Endothelial cell (in vitro differentiated cells): ENCODE results near the gene SNUPN. TPM values are rescaled to one million over a fixed set of nuclear protein-coding genes. Genes with fewer than 3 reads are reported as not detected.

Source experiments
- DNase-seq: peaks from one replicate; pipeline ENCODE4 v3.0.0; 2021; ENCODE audit warnings: low spot score
- H3K27ac Mint-ChIP-seq: one replicate; pipeline ENCODE4 v1.8.0; 2021; ENCODE audit warnings: mixed read lengths, inconsistent platforms; ENCODE audit not compliant: unreplicated experiment
- H3K27me3 Mint-ChIP-seq: one replicate; pipeline ENCODE4 v1.8.0; 2021; ENCODE audit warnings: mild to moderate bottlenecking, moderate library complexity, mixed read lengths, inconsistent platforms; ENCODE audit not compliant: unreplicated experiment
- H3K36me3 Mint-ChIP-seq: one replicate; pipeline ENCODE4 v1.8.0; 2021; ENCODE audit warnings: mild to moderate bottlenecking, low read depth, mixed read lengths, inconsistent platforms; ENCODE audit not compliant: unreplicated experiment
- H3K4me1 Mint-ChIP-seq: one replicate; pipeline ENCODE4 v1.8.0; 2021; ENCODE audit warnings: mild to moderate bottlenecking, mixed read lengths, inconsistent platforms; ENCODE audit not compliant: unreplicated experiment
- H3K4me3 Mint-ChIP-seq: one replicate; pipeline ENCODE4 v1.8.0; 2021; ENCODE audit warnings: mild to moderate bottlenecking, mixed read lengths, inconsistent platforms; ENCODE audit not compliant: unreplicated experiment
- H3K9me3 Mint-ChIP-seq: one replicate; pipeline ENCODE4 v1.8.0; 2021; ENCODE audit warnings: mixed read lengths, inconsistent platforms; ENCODE audit not compliant: unreplicated experiment
- total RNA-seq: library from RNA; stranded (reverse); fragmentation: NEBNext Ultra II Directional; extraction: Animal tissue kit (Norgen Biotek cat#: 25700); gene quantifications from one replicate; pipeline ENCODE4 v1.2.1, GENCODE V29; 2021; ENCODE audit not compliant: unreplicated experiment
- TF ChIP-seq, protein P1 (sequence below): fragments of 200-600 bp; sonication (generic); IDR thresholded peaks from one replicate; pipeline ENCODE4 v1.5.0; 2021; ENCODE audit warnings: antibody characterized with exemption; ENCODE audit not compliant: unreplicated experiment

The SNUPN gene
- total RNA-seq, 1 donor from 2014 or later = 16.5 TPM

DNA sequence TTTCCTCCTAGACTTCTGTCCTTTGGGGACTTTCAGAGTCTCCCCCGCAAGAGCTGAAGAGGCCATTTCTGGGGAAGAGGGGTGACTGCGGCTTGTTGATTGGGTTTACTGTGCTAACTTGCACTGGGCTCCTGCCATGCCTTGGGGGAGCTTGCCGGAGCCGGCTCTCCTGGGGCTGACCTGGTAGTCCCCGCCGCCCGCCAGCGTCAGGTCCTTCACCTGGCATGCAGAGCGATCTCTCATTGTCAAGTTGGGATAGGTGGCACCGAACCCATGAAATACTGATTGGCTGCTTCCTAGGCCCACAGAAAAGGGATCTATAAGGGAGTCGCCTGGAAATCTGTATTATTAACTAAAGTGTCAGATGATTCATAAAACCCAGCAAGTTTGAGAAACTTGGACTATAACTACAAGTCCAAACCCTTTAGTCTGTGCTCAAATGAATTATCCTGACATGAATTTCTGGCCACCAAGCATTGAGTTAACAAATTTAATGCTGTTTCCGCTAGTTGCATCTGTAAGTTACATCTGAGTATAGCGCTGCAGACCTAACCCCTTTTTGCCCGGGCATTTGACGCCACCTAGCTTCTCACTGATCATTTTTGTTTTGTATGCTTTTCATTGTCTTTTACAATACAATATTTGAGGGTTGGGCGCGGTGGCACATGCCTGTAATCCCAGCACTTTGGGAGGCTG lies 15.1 kb upstream of the SNUPN start:
- peaks cover 37% of the 10 kb centered on the region for H3K4me1 Mint-ChIP-seq
- DNase-seq = no peak
- peak overlapping the region; percentile 24 for H3K27ac Mint-ChIP-seq

DNA sequence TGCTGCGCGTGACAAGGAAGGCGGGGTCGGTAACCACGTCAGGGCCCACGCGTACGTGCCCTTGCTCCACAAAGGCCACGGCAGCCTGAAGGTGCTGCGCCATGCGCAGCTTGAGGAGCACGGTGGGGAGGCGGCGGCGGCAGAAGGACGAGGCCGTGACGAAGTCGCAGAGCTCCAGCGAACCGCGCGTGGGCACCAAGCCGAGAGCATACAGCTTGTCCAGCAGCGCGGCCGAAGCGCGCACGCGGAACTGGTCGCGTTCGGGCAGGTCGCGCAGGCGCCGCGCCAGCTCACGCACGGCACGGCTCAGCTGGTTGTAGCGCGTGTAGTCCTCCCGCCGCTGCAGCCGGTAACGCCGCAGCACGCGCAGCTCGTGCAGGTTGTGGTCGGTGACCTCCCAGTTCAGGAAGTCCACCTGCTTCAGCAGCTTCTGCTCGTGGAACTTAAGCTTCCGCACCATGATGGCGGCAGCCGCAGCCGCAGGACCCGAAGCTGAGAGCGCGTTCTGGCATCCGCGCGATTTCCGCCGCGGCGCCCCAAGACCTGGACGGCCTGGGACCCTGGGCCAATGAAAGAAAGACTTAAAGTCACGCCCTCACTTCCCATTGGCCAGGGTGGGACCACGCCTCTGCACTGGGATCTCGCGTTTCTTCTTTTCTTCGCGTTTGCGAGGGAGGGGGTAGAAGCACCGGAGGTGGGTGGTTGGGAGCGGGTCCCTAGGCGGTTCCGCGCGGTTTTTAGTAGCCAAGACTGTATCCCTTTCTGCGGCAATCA lies 14.4 kb upstream of the SNUPN start, which contains the start of gene IMP3:
TSS of gene IMP3 (minus strand) at position 516 of the 774 bp plus-strand sequence. CDS start at position 460, 56 bp downstream.
- Mint-ChIP-seq H3K27ac (peak within 1 kb of the TSS; percentile 82), H3K9me3 (no peaks in the 10 kb centered on the region), H3K27me3 (peaks cover 12% of the 10 kb centered on the region), H3K4me1 (peaks cover 37% of the 10 kb centered on the region), H3K4me3 (peak within 1 kb of the TSS; percentile 93), H3K36me3 (peaks cover 3% of the 10 kb centered on the region)
- TF ChIP-seq, protein P1, sequence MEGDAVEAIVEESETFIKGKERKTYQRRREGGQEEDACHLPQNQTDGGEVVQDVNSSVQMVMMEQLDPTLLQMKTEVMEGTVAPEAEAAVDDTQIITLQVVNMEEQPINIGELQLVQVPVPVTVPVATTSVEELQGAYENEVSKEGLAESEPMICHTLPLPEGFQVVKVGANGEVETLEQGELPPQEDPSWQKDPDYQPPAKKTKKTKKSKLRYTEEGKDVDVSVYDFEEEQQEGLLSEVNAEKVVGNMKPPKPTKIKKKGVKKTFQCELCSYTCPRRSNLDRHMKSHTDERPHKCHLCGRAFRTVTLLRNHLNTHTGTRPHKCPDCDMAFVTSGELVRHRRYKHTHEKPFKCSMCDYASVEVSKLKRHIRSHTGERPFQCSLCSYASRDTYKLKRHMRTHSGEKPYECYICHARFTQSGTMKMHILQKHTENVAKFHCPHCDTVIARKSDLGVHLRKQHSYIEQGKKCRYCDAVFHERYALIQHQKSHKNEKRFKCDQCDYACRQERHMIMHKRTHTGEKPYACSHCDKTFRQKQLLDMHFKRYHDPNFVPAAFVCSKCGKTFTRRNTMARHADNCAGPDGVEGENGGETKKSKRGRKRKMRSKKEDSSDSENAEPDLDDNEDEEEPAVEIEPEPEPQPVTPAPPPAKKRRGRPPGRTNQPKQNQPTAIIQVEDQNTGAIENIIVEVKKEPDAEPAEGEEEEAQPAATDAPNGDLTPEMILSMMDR = no peak
- peak; percentile 90 for DNase-seq

More for the DNA sequence above, 15.1 kb upstream of the SNUPN start:
- peaks cover 3% of the 10 kb centered on the region for H3K36me3 Mint-ChIP-seq
- H3K4me3 Mint-ChIP-seq = peak overlapping the region; percentile 93
- H3K27me3 Mint-ChIP-seq = peaks cover 16% of the 10 kb centered on the region
- no peaks in the 10 kb centered on the region for H3K9me3 Mint-ChIP-seq
- TF ChIP-seq, protein P1 = no peak

DNA sequence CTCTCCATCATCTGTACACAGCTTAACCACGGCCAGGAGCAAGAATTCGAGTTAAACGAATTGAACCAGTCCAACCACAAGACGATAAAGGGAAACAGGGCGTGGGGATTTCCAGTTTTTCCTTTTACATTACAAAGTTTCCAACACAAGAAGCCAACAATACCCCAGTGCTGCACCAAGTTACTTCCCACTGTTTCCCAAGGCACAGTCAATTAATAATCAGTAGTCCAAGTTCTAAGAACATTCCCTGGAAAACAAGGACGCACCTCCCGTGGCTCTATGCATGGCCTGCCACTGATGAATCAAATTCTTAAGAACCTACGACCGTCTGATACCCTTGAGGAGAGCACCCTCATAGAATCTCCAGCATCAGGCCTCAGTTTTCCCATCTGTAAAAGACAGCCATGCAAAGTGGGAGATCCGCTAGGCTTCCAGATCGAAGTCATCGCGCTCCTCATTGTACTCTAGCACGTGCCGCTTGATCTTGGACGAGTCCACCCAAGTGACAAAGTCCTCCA lies 13.7 kb upstream of the SNUPN start:
- TF ChIP-seq, protein P1 = no peak
- H3K9me3 Mint-ChIP-seq = no peaks in the 10 kb centered on the region
- H3K27ac Mint-ChIP-seq = peak overlapping the region; percentile 82
- peak overlapping the region; percentile 93 for H3K4me3 Mint-ChIP-seq
- H3K27me3 Mint-ChIP-seq = peaks cover 12% of the 10 kb centered on the region
- DNase-seq = no peak
- H3K36me3 Mint-ChIP-seq = peaks cover 3% of the 10 kb centered on the region
- H3K4me1 Mint-ChIP-seq = peaks cover 34% of the 10 kb centered on the region

DNA sequence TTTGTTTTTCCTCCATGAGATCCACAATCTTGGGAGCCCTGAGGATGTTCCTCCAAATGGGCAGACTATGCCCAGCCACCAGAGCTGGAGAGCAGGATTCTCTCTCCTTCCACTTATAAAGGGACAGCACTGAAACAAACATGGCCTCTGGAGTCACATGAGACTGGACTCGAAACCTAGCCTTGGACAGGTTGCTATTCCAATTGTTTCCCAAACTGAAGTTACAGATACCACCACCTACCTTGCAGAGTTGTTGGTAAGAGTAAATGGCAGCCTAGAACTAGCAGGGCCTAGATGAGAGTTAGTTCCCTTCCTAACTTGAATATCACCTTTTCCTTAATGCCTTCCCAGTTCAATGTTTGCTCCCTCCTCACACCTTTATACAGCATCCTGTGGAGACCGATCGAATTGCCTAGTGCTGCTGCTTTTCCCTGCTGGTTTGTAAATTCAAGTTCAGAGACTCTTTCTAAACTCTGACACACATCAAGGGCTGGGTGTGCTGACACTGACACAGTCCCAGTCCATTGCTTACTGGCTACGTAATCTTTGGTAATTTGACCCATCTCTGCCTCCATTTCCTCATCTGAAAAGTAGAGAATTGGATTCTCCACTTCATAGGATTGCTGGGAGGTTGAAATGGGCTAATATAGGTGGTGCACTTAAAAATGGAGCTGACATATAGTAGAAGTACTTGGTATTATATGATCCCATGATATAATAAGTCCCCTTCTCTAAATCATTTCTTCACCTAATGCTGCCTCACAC lies 11.9 kb upstream of the SNUPN start:
- no peaks in the 10 kb centered on the region for H3K9me3 Mint-ChIP-seq
- DNase-seq = no peak
- peaks cover 30% of the 10 kb centered on the region for H3K4me1 Mint-ChIP-seq
- peaks cover 8% of the 10 kb centered on the region for H3K27me3 Mint-ChIP-seq
- H3K36me3 Mint-ChIP-seq = peaks cover 3% of the 10 kb centered on the region
- H3K27ac Mint-ChIP-seq = peak overlapping the region; percentile 52
- no peak overlapping the region for H3K4me3 Mint-ChIP-seq
- TF ChIP-seq, protein P1 = no peak
